Activated T-helper 2 cell treated with anti-CD3 and anti-CD28 coated beads, Interferon-gamma antibody, Interleukin-2, Interleukin-4, amounts not matched to agents 10 μg/mL and 5 μg/mL and 100 μg/mL, durations not matched to agents 14 hours and 24 hours and 36 hours (primary cell): ENCODE measurements around the gene BTLA. TPM values are rescaled to one million over a fixed set of nuclear protein-coding genes. Genes with fewer than 3 reads are reported as not detected.
"Not testable (repeated sequence)": the region's sequence is repeated elsewhere in the genome, so short reads cannot be mapped to it uniquely, and the experiment has no call there.

Experiments
- DNase-seq: peaks from one replicate; pipeline ENCODE4 v3.0.0; 2021; ENCODE audit warnings: low spot score
- H3K27ac Mint-ChIP-seq: one replicate; pipeline ENCODE4 v1.8.0; 2021; ENCODE audit warnings: mixed read lengths
- H3K27me3 Mint-ChIP-seq: one replicate; pipeline ENCODE4 v1.8.0; 2021; ENCODE audit warnings: low read depth, mixed read lengths
- H3K36me3 Mint-ChIP-seq: one replicate; pipeline ENCODE4 v1.8.0; 2021; ENCODE audit warnings: low read depth, mixed read lengths
- H3K4me1 Mint-ChIP-seq: one replicate; pipeline ENCODE4 v1.8.0; 2021; ENCODE audit warnings: low read depth, mixed read lengths
- H3K4me3 Mint-ChIP-seq: one replicate; pipeline ENCODE4 v1.8.0; 2021; ENCODE audit warnings: low read depth, mild to moderate bottlenecking, moderate library complexity, mixed read lengths
- H3K9me3 Mint-ChIP-seq: one replicate; pipeline ENCODE4 v1.8.0; 2021; ENCODE audit warnings: mixed read lengths
- intact Hi-C: fragments of 100-400 bp; cut with micrococcal nuclease; formaldehyde crosslinking; loops from one replicate; pipeline ENCODE4 v1.15.1; 2023
- total RNA-seq: library from RNA; stranded (reverse); gene quantifications from 2 replicates; pipeline ENCODE4 v1.2.3, GENCODE V29; 2022

BTLA gene
- total RNA-seq, 1 donor from 2014 or later = 35.7 TPM

DNA sequence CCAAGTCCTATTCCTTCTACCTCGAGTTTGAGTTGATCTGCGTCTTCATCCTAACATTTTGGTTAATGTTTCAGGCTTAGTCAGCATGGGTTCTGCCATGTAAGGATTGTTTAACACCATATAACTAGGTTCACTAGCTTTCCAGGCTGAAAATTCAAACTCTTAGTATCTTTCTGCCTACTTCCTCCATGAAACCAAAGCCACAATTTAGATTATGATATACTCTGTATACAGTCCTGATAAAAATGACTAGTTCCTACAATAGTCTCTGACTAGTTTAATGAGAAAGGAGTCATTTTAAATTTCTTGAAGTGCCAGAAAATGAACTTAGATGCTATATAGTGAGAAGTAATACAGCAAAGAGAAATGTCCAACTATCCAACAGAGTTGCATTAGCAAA is 6.6 kb upstream of the BTLA start:
- Mint-ChIP-seq H3K4me3 (no peak overlapping the region), H3K36me3 (peaks cover 8% of the 10 kb centered on the region), H3K27me3 (no peaks in the 10 kb centered on the region), H3K4me1 (peaks cover 45% of the 10 kb centered on the region), H3K9me3 (peaks cover 23% of the 10 kb centered on the region), H3K27ac (peak overlapping the region; percentile 1)
- DNase-seq = no peak
- intact Hi-C loops = no loop called here

DNA sequence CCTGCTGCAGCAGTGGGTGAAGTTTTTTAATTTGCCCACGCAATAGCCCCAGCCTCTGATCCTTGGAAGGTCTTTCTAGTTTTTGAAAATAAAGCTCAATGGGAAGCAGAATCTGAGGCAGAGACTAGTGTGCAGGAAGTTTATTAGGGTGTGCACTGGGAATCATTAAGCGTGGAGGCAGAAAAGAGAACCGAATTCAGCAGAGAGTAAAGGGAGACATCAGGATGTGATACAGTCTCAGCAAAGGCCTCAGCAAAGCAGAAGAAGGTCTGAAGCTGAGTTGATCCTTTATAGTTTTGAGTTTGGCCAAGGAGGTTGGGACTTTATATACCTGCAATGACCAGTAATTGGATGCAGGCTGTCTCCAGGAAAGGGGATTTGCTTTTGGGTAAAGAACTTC is 4.9 kb upstream of the BTLA start:
- Mint-ChIP-seq H3K27ac (no peak overlapping the region), H3K27me3 (no peaks in the 10 kb centered on the region), H3K4me1 (peaks cover 61% of the 10 kb centered on the region), H3K9me3 (peaks cover 11% of the 10 kb centered on the region), H3K4me3 (no peak overlapping the region), H3K36me3 (peaks cover 5% of the 10 kb centered on the region)
- DNase-seq = no peak
- intact Hi-C loops = no loop called here

DNA sequence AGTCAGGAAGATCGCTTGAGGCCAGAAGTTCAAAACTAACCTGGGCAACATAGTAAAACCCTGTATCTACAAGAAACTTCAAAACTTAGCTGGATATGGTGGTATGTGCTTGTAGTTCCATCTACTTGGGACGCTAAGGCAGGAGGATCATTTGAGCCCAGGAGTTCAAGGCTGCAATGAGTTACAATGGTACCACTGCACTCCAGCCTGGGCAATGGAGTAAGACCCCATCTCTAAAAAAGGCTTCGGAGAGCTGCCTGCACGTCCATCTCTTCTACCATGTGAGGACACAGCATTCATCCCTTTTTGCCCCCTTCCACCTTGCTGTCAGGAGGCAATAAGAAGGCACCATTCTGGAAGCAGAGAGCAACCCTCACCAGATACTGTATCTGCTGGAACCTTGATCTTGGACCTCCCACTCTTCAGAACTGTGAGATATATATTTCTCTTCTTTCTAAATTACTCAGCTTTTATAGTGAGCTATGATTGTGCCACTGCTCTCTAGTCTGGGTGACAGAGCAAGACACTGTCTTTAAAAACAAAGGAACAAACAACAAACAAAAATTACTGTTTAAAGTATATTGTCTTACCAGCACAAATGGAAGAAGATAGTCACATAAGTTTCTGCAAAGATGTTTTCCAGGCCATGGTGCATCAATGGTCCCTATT is 4.2 kb upstream of the BTLA start:
- DNase-seq = no peak
- no peak overlapping the region for H3K27ac Mint-ChIP-seq
- H3K4me3 Mint-ChIP-seq = no peak overlapping the region
- peaks cover 5% of the 10 kb centered on the region for H3K9me3 Mint-ChIP-seq
- H3K27me3 Mint-ChIP-seq = no peaks in the 10 kb centered on the region
- peaks cover 60% of the 10 kb centered on the region for H3K4me1 Mint-ChIP-seq
- intact Hi-C loops = no loop called here
- H3K36me3 Mint-ChIP-seq = no peaks in the 10 kb centered on the region

DNA sequence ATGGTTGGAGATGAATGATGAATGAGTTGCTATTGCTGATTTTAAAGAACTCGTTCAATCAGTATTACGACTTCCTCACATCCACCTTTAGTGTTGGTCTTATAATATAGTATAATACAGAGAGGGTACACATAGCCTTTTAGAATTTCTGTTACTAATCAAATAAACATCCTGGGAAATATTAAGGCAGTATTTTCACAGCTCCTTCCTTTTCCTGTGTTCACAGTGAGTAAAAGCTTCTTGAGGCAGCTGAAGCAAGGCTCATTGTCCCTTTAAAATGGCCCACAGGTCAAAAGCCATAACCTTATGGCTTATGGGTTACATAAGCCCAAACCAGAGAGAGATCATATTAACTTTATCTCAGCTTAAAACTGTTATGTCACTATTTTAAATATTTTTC is 1.3 kb upstream of the BTLA start:
- intact Hi-C loops = no loop called here
- H3K4me3 Mint-ChIP-seq = no peak overlapping the region
- peak overlapping the region; percentile 30 for H3K27ac Mint-ChIP-seq
- H3K27me3 Mint-ChIP-seq = no peaks in the 10 kb centered on the region
- peaks cover 53% of the 10 kb centered on the region for H3K4me1 Mint-ChIP-seq
- no peak for DNase-seq
- H3K36me3 Mint-ChIP-seq = peaks cover 11% of the 10 kb centered on the region
- H3K9me3 Mint-ChIP-seq = no peaks in the 10 kb centered on the region

DNA sequence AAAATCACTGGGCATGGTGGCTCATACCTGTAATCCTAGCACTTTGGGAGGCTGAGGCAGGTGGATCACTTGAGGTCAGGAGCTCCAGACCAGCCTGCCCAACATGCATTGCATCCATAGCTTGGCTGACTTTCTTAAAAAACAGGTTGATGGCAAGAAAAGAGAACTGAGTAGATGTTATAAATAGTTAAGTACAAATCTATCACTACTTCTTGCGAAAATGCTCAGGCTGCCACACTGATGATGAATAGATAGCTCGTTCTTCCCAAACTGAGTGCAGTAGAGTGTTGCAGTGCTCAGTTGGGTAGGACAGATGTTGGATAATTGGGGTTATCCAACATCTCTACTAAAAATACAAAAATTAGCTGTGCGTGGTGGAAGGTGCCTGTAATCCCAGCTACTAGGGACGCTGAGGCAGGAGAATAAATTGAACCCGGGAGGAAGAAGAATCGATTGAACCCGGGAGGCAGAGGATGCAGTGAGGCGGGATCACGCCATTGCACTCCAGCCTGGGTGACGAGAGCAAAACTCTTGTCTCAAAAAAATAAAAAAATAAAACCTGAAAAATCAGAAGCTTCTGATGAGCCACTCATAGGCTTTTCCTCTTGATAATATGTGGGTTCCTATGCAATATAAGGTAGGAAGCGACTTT is 1.2 kb downstream of the BTLA start:
- H3K9me3 Mint-ChIP-seq = peaks cover 8% of the 10 kb centered on the region
- H3K36me3 Mint-ChIP-seq = peaks cover 34% of the 10 kb centered on the region
- H3K4me1 Mint-ChIP-seq = peaks cover 57% of the 10 kb centered on the region
- peak overlapping the region; percentile 98 for H3K4me3 Mint-ChIP-seq
- no peaks in the 10 kb centered on the region for H3K27me3 Mint-ChIP-seq
- H3K27ac Mint-ChIP-seq = peak overlapping the region; percentile 94
- intact Hi-C loops = loop anchor here (5.0 to 10.0 kb wide), 4 partner anchors 64 to 1717 kb away; partner anchors contain the start of genes ATG3 and SLC35A5
- DNase-seq = no peak

DNA sequence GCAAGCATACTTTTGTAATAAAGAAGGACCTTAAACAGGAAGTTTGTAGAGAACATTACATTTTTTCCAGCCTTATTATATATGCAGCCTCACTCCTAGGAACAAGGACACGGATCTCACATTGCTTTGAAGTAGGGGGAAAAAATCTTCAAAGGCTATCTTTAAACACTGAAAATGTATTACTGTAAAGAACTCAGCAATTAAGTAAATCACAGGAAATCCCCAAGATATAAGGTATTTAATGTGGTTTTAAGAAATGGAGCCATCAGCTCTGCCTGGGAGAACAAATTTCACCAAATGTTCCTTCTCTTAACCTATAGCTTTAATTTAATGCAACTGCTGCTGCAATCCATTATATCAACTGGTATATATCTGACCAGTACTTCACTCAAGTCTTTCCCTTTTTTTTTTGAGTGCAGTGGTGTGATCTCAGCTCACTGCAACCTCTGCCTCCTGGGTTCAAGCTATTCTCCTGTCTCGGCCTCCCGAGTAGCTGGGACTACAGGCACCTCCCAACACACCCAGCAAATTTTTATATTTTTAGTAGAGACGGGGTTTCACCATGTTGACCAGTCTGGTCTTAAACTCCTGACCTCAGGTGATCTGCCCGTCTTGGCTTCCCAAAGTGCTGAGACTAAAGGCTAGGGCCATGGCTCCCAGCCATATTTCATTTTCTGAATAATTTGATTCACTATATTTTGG is 2.8 kb downstream of the BTLA start:
- Mint-ChIP-seq H3K4me1 (peaks cover 69% of the 10 kb centered on the region), H3K27me3 (no peaks in the 10 kb centered on the region), H3K9me3 (peaks cover 8% of the 10 kb centered on the region), H3K27ac (peak overlapping the region; percentile 88), H3K36me3 (peaks cover 47% of the 10 kb centered on the region), H3K4me3 (peak overlapping the region; percentile 84)
- no peak for DNase-seq
- intact Hi-C loops = loop anchor here (5.0 to 10.0 kb wide), 4 partner anchors 66 to 1718 kb away; partner anchors contain the start of genes ATG3 and SLC35A5

DNA sequence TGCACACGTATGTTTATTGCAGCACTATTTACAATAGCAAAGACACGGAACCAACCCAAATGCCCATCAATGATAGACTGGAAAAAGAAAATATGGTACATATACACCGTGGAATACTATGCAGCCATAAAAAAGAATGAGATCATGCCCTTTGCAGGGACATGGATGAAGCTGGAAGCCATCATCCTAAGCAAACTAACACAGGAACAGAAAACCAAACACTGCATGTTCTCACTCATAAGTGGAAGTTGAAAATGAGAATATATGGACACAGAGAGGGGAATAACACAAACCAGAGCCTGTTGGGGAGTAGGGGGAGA is 4.9 kb downstream of the BTLA start:
- H3K27ac Mint-ChIP-seq = peak overlapping the region; percentile 27
- intact Hi-C loops = loop anchor here (10.0 kb wide), 1 partner anchor 1720 kb away; no protein-coding TSS in a partner anchor
- H3K4me3 Mint-ChIP-seq = peak overlapping the region; percentile 40
- H3K27me3 Mint-ChIP-seq, DNase-seq, H3K9me3 Mint-ChIP-seq: not testable (repeated sequence)
- peaks cover 74% of the 10 kb centered on the region for H3K4me1 Mint-ChIP-seq
- peaks cover 59% of the 10 kb centered on the region for H3K36me3 Mint-ChIP-seq

DNA sequence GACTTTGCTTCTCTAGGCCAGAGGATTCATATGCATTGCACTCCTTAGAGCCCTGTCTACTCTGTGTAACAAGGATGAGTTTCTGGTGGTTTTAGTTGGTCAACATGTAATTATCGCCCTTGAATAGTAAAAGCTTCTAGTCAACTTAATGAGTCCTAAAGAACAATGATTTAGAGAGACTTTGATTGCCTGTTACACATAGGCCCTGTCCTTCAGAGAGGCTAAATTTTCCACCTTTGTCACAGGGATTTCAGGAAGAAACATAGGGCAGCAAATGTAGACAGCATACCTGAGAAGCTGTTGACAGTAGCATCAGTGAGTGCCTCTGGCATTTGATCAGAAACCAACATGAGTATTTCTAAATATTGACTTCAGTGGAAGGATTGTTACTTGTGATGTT is 7.1 kb downstream of the BTLA start:
- H3K27me3 Mint-ChIP-seq = no peaks in the 10 kb centered on the region
- peaks cover 8% of the 10 kb centered on the region for H3K9me3 Mint-ChIP-seq
- H3K4me3 Mint-ChIP-seq = no peak overlapping the region
- peaks cover 76% of the 10 kb centered on the region for H3K4me1 Mint-ChIP-seq
- intact Hi-C loops = loop anchor here (10.0 kb wide), 1 partner anchor 1723 kb away; no protein-coding TSS in a partner anchor
- DNase-seq = no peak
- peaks cover 76% of the 10 kb centered on the region for H3K36me3 Mint-ChIP-seq
- peak overlapping the region; percentile 90 for H3K27ac Mint-ChIP-seq

DNA sequence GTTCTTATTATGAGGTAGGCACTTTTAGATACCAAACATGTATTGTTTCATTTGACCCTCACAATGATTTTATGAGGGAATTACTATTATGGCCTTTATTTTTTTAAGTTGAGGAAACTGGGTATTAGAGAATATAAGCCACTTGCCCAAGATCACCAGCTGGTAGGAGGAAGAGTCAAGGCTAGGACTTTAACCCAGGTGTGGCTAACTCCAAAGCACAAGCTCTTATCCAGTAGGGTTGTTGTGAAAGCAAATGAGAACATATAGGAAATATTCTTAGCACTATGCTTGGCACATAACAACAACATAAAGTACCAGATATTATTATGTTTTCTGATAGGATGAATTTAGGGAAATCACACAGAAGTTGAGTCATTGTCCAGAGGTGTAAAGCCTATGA is 7.9 kb downstream of the BTLA start:
- Mint-ChIP-seq H3K27ac (peak overlapping the region; percentile 90), H3K4me3 (peak overlapping the region; percentile 18), H3K4me1 (peaks cover 74% of the 10 kb centered on the region), H3K9me3 (peaks cover 8% of the 10 kb centered on the region), H3K36me3 (peaks cover 78% of the 10 kb centered on the region), H3K27me3 (no peaks in the 10 kb centered on the region)
- no peak for DNase-seq
- intact Hi-C loops = loop anchor here (1.0 to 10.0 kb wide), 5 partner anchors 8 to 1723 kb away; partner anchors contain the start of gene BTLA

DNA sequence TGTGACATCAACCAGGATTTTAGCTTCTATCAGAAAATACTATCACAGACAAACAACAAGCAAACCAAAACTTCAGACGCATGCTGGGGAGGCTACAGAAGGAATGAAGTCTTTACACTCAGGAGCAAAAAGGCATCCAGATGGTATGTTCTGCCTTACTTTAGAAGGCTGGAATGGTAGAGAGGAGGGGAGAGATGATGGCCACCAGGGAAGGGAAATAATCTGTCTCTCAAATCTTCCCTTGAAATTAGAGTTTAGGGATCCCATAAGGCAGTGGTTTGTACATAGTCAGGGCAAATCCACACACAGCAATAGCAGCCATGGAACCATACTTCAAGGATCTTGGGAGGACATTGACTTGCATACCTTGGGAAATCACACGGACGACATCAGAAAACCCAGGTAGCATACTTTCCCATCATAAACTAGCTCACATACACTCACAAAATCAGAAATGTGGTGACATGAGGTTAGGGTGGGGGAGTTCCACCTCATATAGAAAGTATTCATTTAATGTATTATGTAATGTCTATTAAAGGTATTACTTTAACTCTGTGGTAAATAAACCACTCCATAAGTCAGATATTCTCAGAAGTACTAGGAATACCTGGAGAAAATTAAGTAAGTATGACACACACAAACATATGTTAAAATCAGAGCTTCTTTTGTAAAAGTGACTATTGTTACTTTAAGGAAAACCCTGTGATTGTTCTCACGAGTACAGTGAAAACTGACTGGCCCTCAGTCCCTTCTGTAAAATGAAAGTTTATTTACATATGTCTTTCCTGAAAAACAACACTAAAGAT is 9.4 kb downstream of the BTLA start:
- Mint-ChIP-seq H3K27ac (peak overlapping the region; percentile 92), H3K4me1 (peaks cover 59% of the 10 kb centered on the region), H3K4me3 (peak overlapping the region; percentile 70), H3K27me3 (no peaks in the 10 kb centered on the region), H3K36me3 (peaks cover 65% of the 10 kb centered on the region), H3K9me3 (peaks cover 8% of the 10 kb centered on the region)
- DNase-seq = no peak
- intact Hi-C loops = loop anchor here (2.0 to 10.0 kb wide), 3 partner anchors 29 to 1725 kb away; no protein-coding TSS in a partner anchor

DNA sequence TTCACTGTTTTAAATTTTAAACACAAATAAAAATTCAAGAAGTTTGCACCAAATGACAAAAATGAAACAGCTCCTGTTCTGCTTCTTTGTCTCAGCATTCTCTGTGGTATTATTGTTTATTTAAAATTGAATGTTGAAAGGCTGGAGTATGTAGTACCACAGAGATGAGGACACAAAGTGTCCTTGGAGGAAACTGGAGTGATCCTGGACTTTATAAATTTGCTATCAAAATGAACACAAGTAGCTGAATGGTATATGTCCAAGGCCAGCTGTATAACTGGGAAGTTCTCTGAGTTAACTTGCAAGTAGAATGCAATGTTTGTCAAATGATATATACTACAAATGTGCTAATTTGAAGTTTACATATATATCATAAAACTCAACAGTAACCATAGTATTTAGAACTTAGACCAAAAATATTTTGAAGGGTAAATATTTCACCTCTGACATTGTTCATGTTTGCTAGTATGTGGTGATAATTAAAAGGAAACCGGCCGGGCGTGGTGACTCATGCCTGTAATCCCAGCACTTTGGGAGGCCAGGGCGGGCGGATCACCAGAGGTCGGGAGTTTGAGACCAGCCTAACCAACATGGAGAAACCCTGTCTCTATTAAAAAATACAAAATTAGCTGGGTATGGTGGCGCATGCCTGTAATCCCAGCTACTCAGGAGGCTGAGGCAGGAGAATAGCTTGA is 12.3 kb downstream of the BTLA start:
- Mint-ChIP-seq H3K4me3 (no peak overlapping the region), H3K9me3 (no peaks in the 10 kb centered on the region), H3K4me1 (peaks cover 57% of the 10 kb centered on the region), H3K27me3 (no peaks in the 10 kb centered on the region), H3K36me3 (peaks cover 55% of the 10 kb centered on the region), H3K27ac (no peak overlapping the region)
- DNase-seq = no peak
- intact Hi-C loops = no loop called here

DNA sequence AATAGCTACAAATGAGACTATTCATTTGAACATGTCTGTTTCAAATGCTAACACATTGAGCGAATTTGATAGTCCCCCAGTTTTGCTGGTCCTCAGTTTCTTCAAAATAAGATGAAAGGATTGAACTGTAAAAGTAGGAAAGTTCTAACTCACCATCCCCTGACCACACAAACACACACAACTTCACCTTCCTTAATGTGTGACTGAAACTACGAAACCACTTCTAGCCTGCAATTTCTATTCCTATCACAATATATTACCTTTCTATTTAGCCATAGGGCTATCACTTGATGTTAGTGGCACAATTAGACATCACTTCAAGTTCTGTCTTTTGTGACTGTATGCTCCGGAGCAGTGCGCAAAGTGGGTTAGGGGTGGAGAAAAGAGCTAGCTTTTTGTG is 14.9 kb downstream of the BTLA start:
- DNase-seq = no peak
- no peak overlapping the region for H3K4me3 Mint-ChIP-seq
- H3K4me1 Mint-ChIP-seq = peaks cover 46% of the 10 kb centered on the region
- peaks cover 62% of the 10 kb centered on the region for H3K36me3 Mint-ChIP-seq
- H3K27me3 Mint-ChIP-seq = no peaks in the 10 kb centered on the region
- H3K27ac Mint-ChIP-seq = no peak overlapping the region
- H3K9me3 Mint-ChIP-seq = no peaks in the 10 kb centered on the region
- intact Hi-C loops = no loop called here
